Cardiac fibroblast (primary cell): Measurements from ENCODE around the gene PCGF1.
A peak's percentile ranks its signal among the peaks of the same experiment; 100 is the strongest.

Source experiments
- DNase-seq, 2 donors: peaks; one replicate each; pipeline versions ENCODE4 v3.0.0 to v3.0.0-alpha.2; 2010; ENCODE audit warnings: low read depth in 2 of 2
- H3K4me3 ChIP-seq, 2 donors: replicated peaks in 1 of 2; 1 replicate in 1 of 2; 2 replicates in 1 of 2; pipeline ENCODE4 v1.5.1; 2011; ENCODE audit warnings: low read depth in 2 of 2, low read length in 2 of 2, mild to moderate bottlenecking in 2 of 2, moderate library complexity in 1 of 2
- TF ChIP-seq, protein P1 (sequence below): IDR thresholded peaks from one replicate; pipeline ENCODE4 v1.5.1; 2011; ENCODE audit warnings: low read depth, mild to moderate bottlenecking, low read length, inconsistent platforms

Gene PCGF1

DNA sequence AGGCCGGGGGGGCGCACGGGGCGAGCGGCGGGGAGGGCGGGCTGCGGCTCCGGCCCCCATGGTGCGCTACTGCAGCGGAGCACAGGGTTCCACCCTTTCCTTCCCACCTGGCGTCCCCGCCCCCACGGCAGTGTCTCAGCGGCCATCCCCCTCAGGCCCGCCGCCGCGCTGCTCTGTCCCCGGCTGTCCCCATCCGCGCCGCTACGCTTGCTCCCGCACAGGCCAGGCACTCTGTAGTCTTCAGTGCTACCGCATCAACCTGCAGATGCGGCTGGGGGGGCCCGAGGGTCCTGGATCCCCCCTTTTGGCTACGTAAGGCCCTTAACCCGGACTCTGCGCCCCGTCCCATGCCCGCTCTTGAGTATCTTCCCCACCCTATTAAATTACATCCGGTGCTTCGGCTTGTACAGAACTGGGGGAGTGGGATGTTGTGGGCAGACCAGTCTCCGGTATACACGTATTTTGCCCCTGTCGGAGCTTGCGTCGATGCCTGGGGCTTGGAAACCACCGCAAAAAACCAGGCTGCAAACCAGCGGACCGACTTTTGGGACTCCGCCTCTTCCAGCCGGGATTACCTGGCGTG, 49.9 kb downstream of the PCGF1 start:
- TF ChIP-seq, protein P1, sequence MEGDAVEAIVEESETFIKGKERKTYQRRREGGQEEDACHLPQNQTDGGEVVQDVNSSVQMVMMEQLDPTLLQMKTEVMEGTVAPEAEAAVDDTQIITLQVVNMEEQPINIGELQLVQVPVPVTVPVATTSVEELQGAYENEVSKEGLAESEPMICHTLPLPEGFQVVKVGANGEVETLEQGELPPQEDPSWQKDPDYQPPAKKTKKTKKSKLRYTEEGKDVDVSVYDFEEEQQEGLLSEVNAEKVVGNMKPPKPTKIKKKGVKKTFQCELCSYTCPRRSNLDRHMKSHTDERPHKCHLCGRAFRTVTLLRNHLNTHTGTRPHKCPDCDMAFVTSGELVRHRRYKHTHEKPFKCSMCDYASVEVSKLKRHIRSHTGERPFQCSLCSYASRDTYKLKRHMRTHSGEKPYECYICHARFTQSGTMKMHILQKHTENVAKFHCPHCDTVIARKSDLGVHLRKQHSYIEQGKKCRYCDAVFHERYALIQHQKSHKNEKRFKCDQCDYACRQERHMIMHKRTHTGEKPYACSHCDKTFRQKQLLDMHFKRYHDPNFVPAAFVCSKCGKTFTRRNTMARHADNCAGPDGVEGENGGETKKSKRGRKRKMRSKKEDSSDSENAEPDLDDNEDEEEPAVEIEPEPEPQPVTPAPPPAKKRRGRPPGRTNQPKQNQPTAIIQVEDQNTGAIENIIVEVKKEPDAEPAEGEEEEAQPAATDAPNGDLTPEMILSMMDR = no peak
- DNase-seq = no peak
- peak overlapping the region; percentile 64 to 69 for H3K4me3 ChIP-seq

- TF ChIP-seq, protein P1 = no peak
- peak; percentile 24 to 43 for DNase-seq
- peak overlapping the region; percentile 64 to 69 for H3K4me3 ChIP-seq
Measured at GRCh38 chr2:74457129-74457548, 50.4 kb downstream of the PCGF1 start.
